GM21619 (cell line): ENCODE results near the gene UPK3A.

Source experiments
- ATAC-seq: cut with Tn5 transposase; IDR thresholded peaks from one replicate; pipeline ENCODE4 v1.9.1; 2021; ENCODE audit not compliant: unreplicated experiment

UPK3A gene

GRCh38 chr22:45284705-45285262, at the start of gene UPK3A:
TSS of gene UPK3A (plus strand) at chr22:45284949. CDS start at chr22:45285014, 65 bp downstream.
- ATAC-seq = no peak

GRCh38 chr22:45235101-45235777, 49.5 kb upstream of the UPK3A start:
- peak; percentile 50 for ATAC-seq

- ATAC-seq = no peak
These were observed 48.9 kb upstream of the UPK3A start for GRCh38 chr22:45235851-45236342.

- no peak for ATAC-seq
These were observed 47.4 kb upstream of the UPK3A start for GRCh38 chr22:45237065-45237990.

- no peak for ATAC-seq
These were observed 46.4 kb upstream of the UPK3A start for GRCh38 chr22:45238076-45238956.

- no peak for ATAC-seq
These were observed 45.6 kb upstream of the UPK3A start for GRCh38 chr22:45238957-45239680.

GRCh38 chr22:45239681-45240051, 45.1 kb upstream of the UPK3A start:
- no peak for ATAC-seq

GRCh38 chr22:45240104-45240809, 44.5 kb upstream of the UPK3A start:
- ATAC-seq = no peak

GRCh38 chr22:45240810-45241631, 43.7 kb upstream of the UPK3A start, which contains the start of gene KIAA0930:
TSS of gene KIAA0930 (minus strand) at chr22:45240894. CDS start at chr22:45240703, 191 bp downstream.
- ATAC-seq = no peak

- no peak for ATAC-seq
These were observed 42.0 kb upstream of the UPK3A start for GRCh38 chr22:45242778-45243191.

- no peak for ATAC-seq
These were observed 39.8 kb upstream of the UPK3A start for GRCh38 chr22:45244916-45245315.

- no peak for ATAC-seq
These were observed 38.4 kb upstream of the UPK3A start for GRCh38 chr22:45246060-45246985.

GRCh38 chr22:45248832-45249561, 35.8 kb upstream of the UPK3A start:
- peak; percentile 67 for ATAC-seq

GRCh38 chr22:45251825-45252224, 32.9 kb upstream of the UPK3A start:
- no peak for ATAC-seq

- no peak for ATAC-seq
These were observed 31.6 kb upstream of the UPK3A start for GRCh38 chr22:45253039-45253641.

- peak; percentile 32 for ATAC-seq
These were observed 30.4 kb upstream of the UPK3A start for GRCh38 chr22:45254388-45254787.
